Activated CD4-positive, alpha-beta T cell treated with anti-CD3 and anti-CD28 coated beads, Interleukin-2, amount 10 ng/mL, durations not matched to agents 7 days and 5 days (primary cell): Measurements from ENCODE around the gene KCNB1. TPM values are rescaled to one million over a fixed set of nuclear protein-coding genes. Genes with fewer than 3 reads are reported as not detected.

Source experiments
- CTCF ChIA-PET: fragments of 350-600 bp; sonication (Branson Sonifier 250); formaldehyde crosslinking; loops from one replicate; lab custom pipeline; 2021; ENCODE audit warnings: antibody characterized with exemption; lab: Charles Lee
- POLR2A ChIA-PET: fragments of 350-600 bp; sonication (Branson Sonifier 250); formaldehyde crosslinking; loops from one replicate; lab custom pipeline; 2021; ENCODE audit warnings: antibody characterized with exemption; lab: Charles Lee
- DNase-seq: peaks from one replicate; pipeline ENCODE4 v3.0.0-alpha.2; 2020
- H3K27ac Mint-ChIP-seq: one replicate; pipeline ENCODE4 v1.8.0; 2021; ENCODE audit warnings: mild to moderate bottlenecking, moderate library complexity, mixed read lengths
- H3K27me3 Mint-ChIP-seq: one replicate; pipeline ENCODE4 v1.8.0; 2021; ENCODE audit warnings: mixed read lengths
- H3K36me3 Mint-ChIP-seq: one replicate; pipeline ENCODE4 v1.8.0; 2021; ENCODE audit warnings: low read depth, mixed read lengths
- H3K4me1 Mint-ChIP-seq: one replicate; pipeline ENCODE4 v1.8.0; 2021; ENCODE audit warnings: mixed read lengths
- H3K4me3 Mint-ChIP-seq: one replicate; pipeline ENCODE4 v1.8.0; 2021; ENCODE audit warnings: mild to moderate bottlenecking, moderate library complexity, mixed read lengths
- H3K9me3 Mint-ChIP-seq: one replicate; pipeline ENCODE4 v1.8.0; 2021; ENCODE audit warnings: mixed read lengths
- total RNA-seq, 2 experiments: library from RNA; stranded (reverse); gene quantifications; one replicate each; pipeline ENCODE4 v1.2.3, GENCODE V29; 2021

The KCNB1 gene
- total RNA-seq, 2 experiments from 2014 or later = 0.07 TPM; not detected in 1

- H3K27me3 Mint-ChIP-seq = peaks cover 22% of the 10 kb centered on the region
- no peaks in the 10 kb centered on the region for H3K9me3 Mint-ChIP-seq
- H3K36me3 Mint-ChIP-seq = no peaks in the 10 kb centered on the region
- DNase-seq = no peak
- no peaks in the 10 kb centered on the region for H3K4me1 Mint-ChIP-seq
- ChIA-PET POLR2A (no interaction called here), CTCF (interaction anchor here (1.5 kb wide), 1 partner anchor 9 kb away, joined by 4 read pairs; no protein-coding TSS in a partner anchor)
- no peak overlapping the region for H3K27ac Mint-ChIP-seq
- no peak overlapping the region for H3K4me3 Mint-ChIP-seq
These were observed 115.8 kb downstream of the KCNB1 start for GRCh38 chr20:49366687-49367086.

DNA sequence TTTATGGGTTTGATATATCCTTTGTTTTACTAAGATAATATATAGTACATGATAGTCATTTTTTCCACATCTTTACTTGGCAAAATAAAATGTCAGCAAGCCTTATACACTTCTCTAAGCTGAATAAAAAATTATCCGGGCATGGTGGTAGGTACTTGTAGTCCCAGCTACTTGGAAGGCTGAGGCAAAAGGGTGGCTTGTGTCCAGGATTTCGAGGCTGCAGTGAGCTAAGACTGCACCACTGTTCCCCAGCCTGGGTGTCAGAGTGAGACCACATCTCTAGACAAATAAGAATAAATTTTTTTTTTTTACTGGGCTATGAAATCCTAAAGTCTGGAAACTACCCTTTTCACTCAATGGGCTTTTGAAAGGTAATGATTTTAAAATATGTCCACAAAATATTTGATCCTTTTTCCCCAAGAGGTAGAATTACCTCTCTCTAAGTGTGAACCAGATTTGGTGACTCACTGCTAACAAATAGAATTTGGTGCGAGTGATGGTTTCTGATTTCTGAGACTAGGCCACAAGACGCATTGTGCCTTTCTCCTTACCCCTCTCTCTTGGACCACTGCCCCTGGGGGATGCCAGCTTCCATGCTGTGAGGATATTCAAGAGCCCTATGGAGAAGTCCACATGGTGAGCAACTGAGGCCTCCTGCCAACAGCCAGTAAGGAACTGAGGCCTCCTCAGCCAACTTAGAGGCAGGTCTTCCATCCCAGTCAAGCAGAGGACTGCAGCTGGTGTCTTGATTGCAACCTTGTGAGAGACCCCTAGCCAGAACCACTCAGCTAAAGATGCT is 120.4 kb downstream of the KCNB1 start:
- no peaks in the 10 kb centered on the region for H3K36me3 Mint-ChIP-seq
- no peaks in the 10 kb centered on the region for H3K4me1 Mint-ChIP-seq
- no peak overlapping the region for H3K4me3 Mint-ChIP-seq
- H3K9me3 Mint-ChIP-seq = no peaks in the 10 kb centered on the region
- ChIA-PET CTCF (interaction anchor here (0.7 kb wide), 1 partner anchor 261 kb away, joined by 3 read pairs; no protein-coding TSS in a partner anchor), POLR2A (no interaction called here)
- no peak overlapping the region for H3K27ac Mint-ChIP-seq
- no peak for DNase-seq
- H3K27me3 Mint-ChIP-seq = peaks cover 6% of the 10 kb centered on the region

GRCh38 chr20:49360242-49360968 is 122.1 kb downstream of the KCNB1 start:
- Mint-ChIP-seq H3K4me3 (no peak overlapping the region), H3K27me3 (peaks cover 2% of the 10 kb centered on the region), H3K9me3 (no peaks in the 10 kb centered on the region), H3K36me3 (no peaks in the 10 kb centered on the region), H3K4me1 (no peaks in the 10 kb centered on the region), H3K27ac (no peak overlapping the region)
- DNase-seq = no peak
- ChIA-PET CTCF (interaction anchor here (0.6 kb wide), 2 partner anchors 243 to 1324 kb away, joined by 3 read pairs; no protein-coding TSS in a partner anchor), POLR2A (no interaction called here)

- Mint-ChIP-seq H3K27ac (no peak overlapping the region), H3K36me3 (no peaks in the 10 kb centered on the region), H3K27me3 (peaks cover 10% of the 10 kb centered on the region), H3K9me3 (no peaks in the 10 kb centered on the region), H3K4me3 (no peak overlapping the region), H3K4me1 (no peaks in the 10 kb centered on the region)
- DNase-seq = no peak
- ChIA-PET CTCF (interaction anchor here (1.3 kb wide), 1 partner anchor 9 kb away, joined by 3 read pairs; no protein-coding TSS in a partner anchor), POLR2A (no interaction called here)
These were observed 125.8 kb downstream of the KCNB1 start for GRCh38 chr20:49356676-49357075.

GRCh38 chr20:49354673-49355072 is 127.8 kb downstream of the KCNB1 start:
- DNase-seq = no peak
- no peaks in the 10 kb centered on the region for H3K9me3 Mint-ChIP-seq
- peaks cover 18% of the 10 kb centered on the region for H3K27me3 Mint-ChIP-seq
- ChIA-PET CTCF (interaction anchor here (0.6 to 1.0 kb wide), 4 partner anchors 31 to 175 kb away, joined by 3 to 8 read pairs (median 4); no protein-coding TSS in a partner anchor), POLR2A (no interaction called here)
- H3K36me3 Mint-ChIP-seq = no peaks in the 10 kb centered on the region
- no peaks in the 10 kb centered on the region for H3K4me1 Mint-ChIP-seq
- no peak overlapping the region for H3K27ac Mint-ChIP-seq
- no peak overlapping the region for H3K4me3 Mint-ChIP-seq

DNA sequence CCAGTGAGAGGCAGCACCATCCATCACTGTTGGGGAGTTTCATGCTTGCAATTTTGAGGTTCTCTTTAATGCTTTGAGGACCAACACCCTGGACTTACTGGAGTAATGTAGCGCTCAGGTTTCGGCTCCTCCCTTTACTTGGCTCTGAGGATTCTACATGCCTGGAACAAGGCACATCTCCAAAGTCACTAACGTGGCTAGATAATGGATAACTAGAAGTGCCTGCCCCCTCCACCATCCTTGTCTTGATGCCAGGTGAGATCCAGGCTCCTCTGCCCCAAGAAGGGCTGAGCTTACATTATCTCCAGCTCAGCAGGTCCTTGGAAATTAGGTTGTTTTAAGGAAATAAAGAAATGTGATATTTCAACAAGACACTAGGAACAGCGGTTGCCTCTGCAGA is 129.1 kb downstream of the KCNB1 start:
- POLR2A ChIA-PET = no interaction called here
- peaks cover 25% of the 10 kb centered on the region for H3K27me3 Mint-ChIP-seq
- no peaks in the 10 kb centered on the region for H3K4me1 Mint-ChIP-seq
- H3K4me3 Mint-ChIP-seq = no peak overlapping the region
- no peaks in the 10 kb centered on the region for H3K9me3 Mint-ChIP-seq
- CTCF ChIA-PET = interaction anchor here (1.0 to 1.8 kb wide), 3 partner anchors 10 to 188 kb away, joined by 3 to 8 read pairs (median 6); no protein-coding TSS in a partner anchor
- DNase-seq = no peak
- H3K27ac Mint-ChIP-seq = no peak overlapping the region
- H3K36me3 Mint-ChIP-seq = no peaks in the 10 kb centered on the region

- DNase-seq = no peak
- Mint-ChIP-seq H3K27ac (no peak overlapping the region), H3K9me3 (no peaks in the 10 kb centered on the region), H3K36me3 (no peaks in the 10 kb centered on the region), H3K4me3 (no peak overlapping the region), H3K4me1 (no peaks in the 10 kb centered on the region), H3K27me3 (peaks cover 25% of the 10 kb centered on the region)
- CTCF ChIA-PET = interaction anchor here (0.6 to 1.8 kb wide), 4 partner anchors 9 to 1416 kb away, joined by 3 to 6 read pairs (median 3); no protein-coding TSS in a partner anchor
- POLR2A ChIA-PET = no interaction called here
These were observed 129.7 kb downstream of the KCNB1 start for GRCh38 chr20:49352751-49353150.

- no peaks in the 10 kb centered on the region for H3K9me3 Mint-ChIP-seq
- no peak overlapping the region for H3K4me3 Mint-ChIP-seq
- peaks cover 27% of the 10 kb centered on the region for H3K27me3 Mint-ChIP-seq
- no peaks in the 10 kb centered on the region for H3K36me3 Mint-ChIP-seq
- no peak overlapping the region for H3K27ac Mint-ChIP-seq
- ChIA-PET POLR2A (no interaction called here), CTCF (interaction anchor here (1.0 to 1.8 kb wide), 3 partner anchors 8 to 45 kb away, joined by 3 to 6 read pairs (median 3); no protein-coding TSS in a partner anchor)
- no peaks in the 10 kb centered on the region for H3K4me1 Mint-ChIP-seq
- no peak for DNase-seq
These were observed 130.7 kb downstream of the KCNB1 start for GRCh38 chr20:49351775-49352174.

DNA sequence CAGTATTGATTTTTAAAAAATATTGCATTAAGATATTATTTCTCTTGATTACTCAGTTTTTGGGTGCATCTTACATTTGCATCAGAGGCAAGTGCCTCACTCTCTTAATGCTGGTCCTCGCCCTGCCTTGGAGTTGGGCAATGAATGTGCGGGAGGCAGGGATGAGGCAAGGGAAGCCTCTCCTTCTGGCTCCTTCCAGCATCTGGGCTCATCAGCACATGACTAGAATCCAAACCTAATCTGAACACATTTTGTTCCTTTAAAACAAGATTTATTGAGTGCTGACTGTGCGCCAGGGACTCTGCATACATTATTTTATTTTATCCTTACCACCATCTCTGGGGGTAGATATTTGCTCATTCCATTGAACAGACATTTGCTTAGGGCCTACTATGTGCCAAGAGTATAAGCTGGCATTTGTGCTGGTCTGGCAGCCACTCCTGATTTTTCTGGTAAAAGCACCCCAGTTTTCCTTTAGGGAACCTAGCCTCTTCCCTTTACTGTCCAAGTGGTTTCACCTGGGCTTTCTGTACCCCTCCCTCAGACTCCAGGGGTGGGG is 132.7 kb downstream of the KCNB1 start:
- CTCF ChIA-PET = no interaction called here
- Mint-ChIP-seq H3K4me3 (no peak overlapping the region), H3K4me1 (no peaks in the 10 kb centered on the region), H3K27me3 (peaks cover 29% of the 10 kb centered on the region), H3K9me3 (no peaks in the 10 kb centered on the region), H3K27ac (no peak overlapping the region), H3K36me3 (no peaks in the 10 kb centered on the region)
- no peak for DNase-seq
- POLR2A ChIA-PET = no interaction called here

DNA sequence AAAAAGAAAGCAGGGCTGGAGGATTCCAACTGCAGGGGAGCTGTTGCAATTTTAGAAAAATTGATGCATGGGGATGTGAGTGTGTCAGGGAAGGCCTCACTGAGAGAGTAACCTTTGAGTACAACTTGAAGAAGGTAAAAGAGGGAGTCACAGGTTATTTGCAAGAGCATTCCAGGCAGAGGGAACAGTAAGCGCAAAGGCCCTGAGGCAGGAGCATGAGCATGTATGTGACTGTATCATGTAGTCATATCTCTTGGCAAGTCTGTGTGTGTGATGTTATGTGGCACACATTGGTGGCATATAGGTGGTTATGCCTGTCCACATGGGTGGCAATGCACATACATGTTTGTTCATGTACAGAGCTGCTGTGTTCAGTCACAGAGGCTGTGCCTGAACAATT is 133.4 kb downstream of the KCNB1 start:
- no peak overlapping the region for H3K4me3 Mint-ChIP-seq
- no peak overlapping the region for H3K27ac Mint-ChIP-seq
- no peaks in the 10 kb centered on the region for H3K4me1 Mint-ChIP-seq
- H3K27me3 Mint-ChIP-seq = peaks cover 32% of the 10 kb centered on the region
- no peaks in the 10 kb centered on the region for H3K9me3 Mint-ChIP-seq
- ChIA-PET POLR2A (no interaction called here), CTCF (no interaction called here)
- no peak for DNase-seq
- no peaks in the 10 kb centered on the region for H3K36me3 Mint-ChIP-seq

GRCh38 chr20:49348563-49348962 is 133.9 kb downstream of the KCNB1 start:
- Mint-ChIP-seq H3K4me3 (no peak overlapping the region), H3K4me1 (no peaks in the 10 kb centered on the region), H3K27ac (no peak overlapping the region), H3K36me3 (no peaks in the 10 kb centered on the region), H3K9me3 (no peaks in the 10 kb centered on the region), H3K27me3 (peaks cover 32% of the 10 kb centered on the region)
- CTCF ChIA-PET = no interaction called here
- POLR2A ChIA-PET = no interaction called here
- no peak for DNase-seq

DNA sequence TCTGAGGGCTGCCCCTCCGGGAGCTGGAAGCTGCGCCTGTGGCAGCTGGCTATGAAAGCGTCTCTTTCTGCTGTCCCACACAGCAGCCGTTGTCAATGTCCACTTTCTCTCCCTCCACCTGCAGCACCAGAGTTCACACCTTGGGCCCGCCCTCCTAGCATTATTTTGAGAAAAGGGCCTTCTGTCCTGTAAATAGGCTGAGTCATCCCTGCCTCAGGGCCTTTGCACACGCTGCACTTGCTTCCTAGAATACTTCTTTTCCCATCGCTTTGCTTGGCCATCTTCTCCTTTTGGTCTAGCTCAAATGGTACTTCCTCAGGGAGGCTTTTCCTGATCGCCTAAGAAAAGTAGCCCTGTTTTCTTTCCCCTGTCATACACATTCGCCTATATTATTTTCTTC is 135.3 kb downstream of the KCNB1 start:
- POLR2A ChIA-PET = interaction anchor here (0.6 kb wide), 1 partner anchor 119 kb away, joined by 4 read pairs; no protein-coding TSS in a partner anchor
- CTCF ChIA-PET = no interaction called here
- H3K9me3 Mint-ChIP-seq = no peaks in the 10 kb centered on the region
- H3K4me3 Mint-ChIP-seq = no peak overlapping the region
- no peaks in the 10 kb centered on the region for H3K36me3 Mint-ChIP-seq
- H3K27me3 Mint-ChIP-seq = peaks cover 36% of the 10 kb centered on the region
- no peak overlapping the region for H3K27ac Mint-ChIP-seq
- no peak for DNase-seq
- no peaks in the 10 kb centered on the region for H3K4me1 Mint-ChIP-seq
